GM12891 (cell line): ENCODE results near the gene TRMT6.

Experiments used
- POLR2A ChIP-seq: IDR thresholded peaks from 2 replicates; pipeline ENCODE4 v1.6.1; 2011; ENCODE audit warnings: low read depth, low read length, control low read depth
- POLR2AphosphoS5 ChIP-seq: IDR thresholded peaks from 2 replicates; pipeline ENCODE4 v1.6.1; 2011; ENCODE audit warnings: low read depth, low read length, control low read depth
- SPI1 ChIP-seq: IDR thresholded peaks from 2 replicates; pipeline ENCODE4 v1.6.1; 2011; ENCODE audit warnings: low read depth, low read length, control low read depth
- TAF1 ChIP-seq: IDR thresholded peaks from 2 replicates; pipeline ENCODE4 v1.6.1; 2011; ENCODE audit warnings: low read depth, low read length, control low read depth

DNA sequence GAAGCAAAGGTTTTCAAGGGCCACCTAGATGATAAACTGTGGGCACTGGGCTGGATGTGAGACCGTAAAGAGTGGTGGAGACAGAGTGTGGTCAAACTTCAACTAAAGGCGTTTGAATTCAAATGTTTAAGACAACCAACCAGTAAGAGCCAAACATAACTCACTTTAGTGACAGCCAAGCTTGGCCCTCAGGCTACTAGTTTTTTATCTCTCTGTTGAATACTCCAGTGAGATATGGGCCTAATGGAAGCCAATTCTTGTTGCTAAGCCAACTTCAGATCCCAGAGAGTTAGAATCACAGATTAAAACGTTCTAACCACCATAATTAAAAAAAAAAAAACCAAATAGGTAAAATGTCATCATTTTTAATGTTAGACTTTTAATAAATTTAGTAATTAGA, 57.3 kb downstream of the TRMT6 start:
- TF ChIP-seq TAF1 (no peak), SPI1 (no peak), POLR2A (no peak), POLR2AphosphoS5 (no peak)
